MM.1S (cell line): ENCODE data around the gene ZXDC.

Experiments used
- DNase-seq: peaks from one replicate; pipeline ENCODE4 v3.0.0-alpha.2; 2015
- H2AFZ ChIP-seq: fragments of 300-600 bp; sonication (generic); 2 replicates; pipeline ENCODE4 v1.6.0; 2016; ENCODE audit warnings: antibody characterized with exemption, low read length
- H3F3A ChIP-seq: fragments of 300-600 bp; sonication (generic); 2 replicates; pipeline ENCODE4 v1.6.1; 2016; ENCODE audit warnings: mild to moderate bottlenecking, antibody characterized with exemption, low read length, moderate library complexity, mixed read lengths; ENCODE audit not compliant: insufficient read depth
- H3K27ac ChIP-seq: fragments of 300-600 bp; sonication (generic); 2 replicates; pipeline ENCODE4 v1.5.1; 2016; ENCODE audit warnings: mild to moderate bottlenecking, low read length
- H3K27me3 ChIP-seq: fragments of 300-600 bp; sonication (generic); replicated peaks from 2 replicates; pipeline ENCODE4 v1.6.0; 2016; ENCODE audit warnings: low read length; ENCODE audit not compliant: insufficient read depth
- H3K36me3 ChIP-seq: fragments of 300-600 bp; sonication (generic); replicated peaks from 2 replicates; pipeline ENCODE4 v1.6.1; 2016; ENCODE audit warnings: mild to moderate bottlenecking, low read length, mixed read lengths; ENCODE audit not compliant: insufficient read depth
- H3K4me1 ChIP-seq: fragments of 300-600 bp; sonication (generic); 2 replicates; pipeline ENCODE4 v1.6.1; 2016; ENCODE audit warnings: low read length, mixed read lengths
- H3K4me2 ChIP-seq: fragments of 300-600 bp; sonication (generic); 2 replicates; pipeline ENCODE4 v1.6.0; 2016; ENCODE audit warnings: low read depth, low read length
- H3K4me3 ChIP-seq: fragments of 300-600 bp; sonication (generic); 2 replicates; pipeline ENCODE4 v1.5.1; 2016; ENCODE audit warnings: low read length, mixed read lengths
- H3K79me2 ChIP-seq: fragments of 300-600 bp; sonication (generic); 2 replicates; pipeline ENCODE4 v1.6.1; 2016; ENCODE audit warnings: mixed run types, low read length, mixed read lengths
- H3K9ac ChIP-seq: fragments of 300-600 bp; sonication (generic); 2 replicates; pipeline ENCODE4 v1.6.1; 2016; ENCODE audit warnings: low read length, mixed read lengths
- H3K9me2 ChIP-seq: fragments of 300-600 bp; sonication (generic); replicated peaks from 2 replicates; pipeline ENCODE4 v1.6.1; 2016; ENCODE audit warnings: mild to moderate bottlenecking, low read length, mixed read lengths; ENCODE audit not compliant: insufficient read depth
- H3K9me3 ChIP-seq: fragments of 300-600 bp; sonication (generic); replicated peaks from 2 replicates; pipeline ENCODE4 v1.6.1; 2016; ENCODE audit warnings: mild to moderate bottlenecking, low read length, mixed read lengths; ENCODE audit not compliant: insufficient read depth
- H4K20me1 ChIP-seq: fragments of 300-600 bp; sonication (generic); 2 replicates; pipeline ENCODE4 v1.6.1; 2016; ENCODE audit warnings: mild to moderate bottlenecking, low read length, moderate library complexity, mixed read lengths; ENCODE audit not compliant: insufficient read depth
- EZH2 ChIP-seq: fragments of 300-600 bp; sonication (generic); optimal IDR thresholded peaks from 2 replicates; pipeline ENCODE3; 2017; ENCODE audit warnings: low read depth, mild to moderate bottlenecking, antibody characterized with exemption, low read length, mixed read lengths
- EZH2phosphoT487 ChIP-seq: fragments of 300-600 bp; sonication (generic); IDR thresholded peaks from 2 replicates; pipeline ENCODE4 v1.6.1; 2018; ENCODE audit warnings: antibody characterized with exemption, low read length
- TF ChIP-seq, protein P1 (sequence below): fragments of 300-600 bp; sonication (generic); IDR thresholded peaks from 2 replicates; pipeline ENCODE4 v1.5.1; 2016; ENCODE audit warnings: antibody characterized with exemption, low read length, mixed read lengths

The ZXDC gene

GRCh38 chr3:126515066-126515706 is 39.5 kb upstream of the ZXDC start:
- H3K4me1 ChIP-seq: no peaks in the 10 kb centered on the region
- no peaks in the 10 kb centered on the region for H3K9me3 ChIP-seq
- no peak overlapping the region for H3K9ac ChIP-seq
- no peaks in the 10 kb centered on the region for H3F3A ChIP-seq
- H3K36me3 ChIP-seq: no peaks in the 10 kb centered on the region
- H3K4me2 ChIP-seq: no peak overlapping the region
- DNase-seq: no peak
- no peak overlapping the region for H2AFZ ChIP-seq
- no peak overlapping the region for H3K27ac ChIP-seq
- no peak overlapping the region for H3K4me3 ChIP-seq
- no peaks in the 10 kb centered on the region for H3K9me2 ChIP-seq
- H4K20me1 ChIP-seq: no peaks in the 10 kb centered on the region
- no peaks in the 10 kb centered on the region for H3K79me2 ChIP-seq
- H3K27me3 ChIP-seq: peaks cover 2% of the 10 kb centered on the region; the same call in 1 of the 2 replicates
- no peak for TF ChIP-seq EZH2phosphoT487
- no peak for TF ChIP-seq EZH2
- TF ChIP-seq, protein P1, sequence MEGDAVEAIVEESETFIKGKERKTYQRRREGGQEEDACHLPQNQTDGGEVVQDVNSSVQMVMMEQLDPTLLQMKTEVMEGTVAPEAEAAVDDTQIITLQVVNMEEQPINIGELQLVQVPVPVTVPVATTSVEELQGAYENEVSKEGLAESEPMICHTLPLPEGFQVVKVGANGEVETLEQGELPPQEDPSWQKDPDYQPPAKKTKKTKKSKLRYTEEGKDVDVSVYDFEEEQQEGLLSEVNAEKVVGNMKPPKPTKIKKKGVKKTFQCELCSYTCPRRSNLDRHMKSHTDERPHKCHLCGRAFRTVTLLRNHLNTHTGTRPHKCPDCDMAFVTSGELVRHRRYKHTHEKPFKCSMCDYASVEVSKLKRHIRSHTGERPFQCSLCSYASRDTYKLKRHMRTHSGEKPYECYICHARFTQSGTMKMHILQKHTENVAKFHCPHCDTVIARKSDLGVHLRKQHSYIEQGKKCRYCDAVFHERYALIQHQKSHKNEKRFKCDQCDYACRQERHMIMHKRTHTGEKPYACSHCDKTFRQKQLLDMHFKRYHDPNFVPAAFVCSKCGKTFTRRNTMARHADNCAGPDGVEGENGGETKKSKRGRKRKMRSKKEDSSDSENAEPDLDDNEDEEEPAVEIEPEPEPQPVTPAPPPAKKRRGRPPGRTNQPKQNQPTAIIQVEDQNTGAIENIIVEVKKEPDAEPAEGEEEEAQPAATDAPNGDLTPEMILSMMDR: no peak

GRCh38 chr3:126514161-126514560 is 38.5 kb upstream of the ZXDC start:
- Histone ChIP-seq H3K36me3 (no peaks in the 10 kb centered on the region), H3K9me2 (no peaks in the 10 kb centered on the region), H4K20me1 (no peaks in the 10 kb centered on the region), H3K9ac (no peak overlapping the region), H3K27me3 (no peaks in the 10 kb centered on the region), H3F3A (no peaks in the 10 kb centered on the region), H3K79me2 (no peaks in the 10 kb centered on the region), H3K27ac (no peak overlapping the region), H3K4me3 (no peak overlapping the region), H3K9me3 (no peaks in the 10 kb centered on the region), H2AFZ (no peak overlapping the region), H3K4me2 (no peak overlapping the region), H3K4me1 (no peaks in the 10 kb centered on the region)
- TF ChIP-seq EZH2 (no peak), EZH2phosphoT487 (no peak)
- TF ChIP-seq, protein P1: no peak
- DNase-seq: no peak

GRCh38 chr3:126512916-126513650 is 37.4 kb upstream of the ZXDC start:
- H3K9ac ChIP-seq: no peak overlapping the region
- no peak for DNase-seq
- H3K4me1 ChIP-seq: no peaks in the 10 kb centered on the region
- H3K36me3 ChIP-seq: no peaks in the 10 kb centered on the region
- H3K4me2 ChIP-seq: no peak overlapping the region
- TF ChIP-seq EZH2 (no peak), EZH2phosphoT487 (no peak)
- TF ChIP-seq, protein P1: no peak
- no peaks in the 10 kb centered on the region for H3K9me2 ChIP-seq
- H4K20me1 ChIP-seq: no peaks in the 10 kb centered on the region
- no peak overlapping the region for H3K4me3 ChIP-seq
- H2AFZ ChIP-seq: no peak overlapping the region
- no peaks in the 10 kb centered on the region for H3K27me3 ChIP-seq
- H3F3A ChIP-seq: no peaks in the 10 kb centered on the region
- H3K27ac ChIP-seq: no peak overlapping the region
- H3K79me2 ChIP-seq: no peaks in the 10 kb centered on the region
- H3K9me3 ChIP-seq: no peaks in the 10 kb centered on the region
